ENCODE measurements around the gene ZNF462.

ZNF462 gene

DNA sequence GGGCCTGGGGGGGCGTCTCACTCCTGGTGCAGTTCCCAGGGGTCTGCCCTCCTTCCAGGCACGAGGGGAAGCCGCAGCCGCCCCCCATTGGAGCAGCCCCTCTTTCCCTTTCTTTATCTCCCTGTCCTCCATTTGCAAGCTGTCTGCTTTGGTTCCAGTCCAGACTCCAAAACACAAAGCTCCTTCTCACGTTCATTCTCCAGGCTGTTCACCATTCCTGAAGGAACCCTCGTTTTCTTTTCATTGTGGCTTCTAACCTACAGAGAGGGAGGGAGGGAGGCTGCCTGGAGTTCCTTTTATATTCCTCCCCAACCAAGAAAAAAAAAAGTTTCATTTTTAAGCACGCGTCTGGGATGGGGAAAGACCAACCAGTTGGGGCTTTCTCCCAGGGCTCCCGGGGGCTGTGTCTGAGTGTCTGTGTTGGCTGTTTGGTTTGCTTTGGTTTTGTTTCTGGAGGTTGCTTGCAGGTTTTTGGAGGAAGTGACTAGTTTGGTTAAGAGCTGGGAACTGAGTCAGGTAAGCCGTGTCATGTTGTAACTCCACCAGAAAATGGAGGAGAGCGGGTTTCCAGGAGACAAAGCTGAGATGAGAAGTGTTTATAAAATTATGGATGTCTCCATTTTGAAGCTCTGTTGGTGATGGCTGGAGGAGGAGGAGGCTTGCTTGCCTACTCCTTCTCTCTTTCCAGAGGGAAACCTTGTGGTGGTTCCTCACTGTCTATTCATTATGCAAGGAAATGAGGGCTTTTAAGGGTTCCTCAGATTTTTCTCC, 1.6 kb downstream of the ZNF462 start:
- DNase-seq (ENCODE audit: low read depth, low spot score) = peak; percentile 70

DNA sequence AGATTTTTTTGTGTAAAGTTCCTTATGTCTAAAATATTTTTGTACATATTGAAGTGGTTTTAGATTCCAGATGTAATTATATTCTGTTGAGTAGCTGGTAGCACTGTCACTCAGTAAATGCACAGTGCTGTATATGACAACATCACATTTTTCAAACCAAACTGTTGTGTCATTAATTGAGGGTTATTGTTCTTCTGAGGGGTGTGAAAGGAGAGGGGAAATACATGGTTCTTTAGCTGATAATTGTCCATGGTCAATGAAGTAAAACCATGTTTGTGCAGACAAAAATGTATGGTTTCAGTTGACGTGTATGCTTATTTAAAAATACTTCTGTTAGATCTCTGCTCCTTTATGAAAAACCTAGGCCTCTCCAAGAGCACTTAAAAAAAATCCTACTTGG, 3.3 kb downstream of the ZNF462 start:
- no peak for DNase-seq (ENCODE audit: low read depth, low spot score)

DNA sequence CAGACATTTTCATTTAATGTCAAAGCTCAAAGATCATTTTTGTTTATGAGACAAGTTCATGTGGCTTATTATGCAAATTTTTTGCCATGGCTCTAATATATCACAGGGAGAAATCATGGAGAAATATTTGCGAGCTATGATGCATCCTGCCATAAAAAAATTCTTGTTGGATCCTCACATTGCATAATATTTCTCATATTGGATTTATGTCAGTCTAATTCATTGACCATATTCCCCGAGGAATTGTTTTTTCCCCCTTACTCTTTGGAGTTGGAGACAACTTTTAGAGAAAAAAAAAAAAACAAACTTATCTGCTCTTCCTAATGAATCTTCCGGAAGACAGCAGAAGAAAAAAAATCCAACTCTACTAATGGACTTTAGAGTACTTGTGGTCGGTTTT, 4.3 kb downstream of the ZNF462 start:
- DNase-seq (ENCODE audit: low read depth, low spot score) = no peak

DNA sequence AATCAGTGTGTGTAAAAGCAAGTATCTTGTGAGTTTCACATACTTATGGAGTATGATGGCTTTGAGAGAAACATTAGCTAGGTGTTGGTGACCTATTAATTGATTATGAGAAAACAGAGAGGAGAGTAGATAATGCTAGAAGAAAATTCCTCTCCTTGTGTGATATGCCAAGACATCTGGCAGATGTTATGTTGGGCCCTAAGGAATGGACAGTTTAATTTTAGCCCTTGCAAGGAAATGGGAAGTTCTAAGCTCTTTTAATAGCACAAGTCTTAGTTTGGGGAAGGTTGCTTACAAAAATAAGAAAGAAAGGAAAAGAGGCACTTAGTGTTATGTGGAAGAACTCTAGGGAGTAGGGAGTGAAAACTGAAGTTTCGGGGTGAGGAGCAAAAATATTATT, 5.1 kb downstream of the ZNF462 start:
- no peak for DNase-seq (ENCODE audit: low read depth, low spot score)

DNA sequence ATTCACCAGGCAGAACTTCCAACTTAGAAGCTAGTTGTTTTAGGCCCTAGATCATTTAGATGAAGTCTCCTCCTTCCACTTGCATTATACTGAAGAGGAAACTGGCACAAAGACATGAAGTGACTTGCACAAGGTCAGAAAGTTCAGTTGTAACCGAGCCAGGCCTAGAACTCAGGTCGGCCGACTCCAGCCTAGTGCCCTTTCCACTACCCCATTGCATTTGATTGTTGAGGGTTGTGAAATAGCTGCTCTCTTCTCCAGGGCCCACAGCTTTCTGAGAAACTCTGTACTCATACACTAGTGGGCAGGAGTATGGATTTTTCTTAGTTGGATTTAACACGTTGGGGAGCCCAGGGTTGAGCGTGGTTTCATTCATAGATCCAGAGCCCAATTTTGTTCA, 5.6 kb downstream of the ZNF462 start:
- no peak for DNase-seq (ENCODE audit: low read depth, low spot score)

DNA sequence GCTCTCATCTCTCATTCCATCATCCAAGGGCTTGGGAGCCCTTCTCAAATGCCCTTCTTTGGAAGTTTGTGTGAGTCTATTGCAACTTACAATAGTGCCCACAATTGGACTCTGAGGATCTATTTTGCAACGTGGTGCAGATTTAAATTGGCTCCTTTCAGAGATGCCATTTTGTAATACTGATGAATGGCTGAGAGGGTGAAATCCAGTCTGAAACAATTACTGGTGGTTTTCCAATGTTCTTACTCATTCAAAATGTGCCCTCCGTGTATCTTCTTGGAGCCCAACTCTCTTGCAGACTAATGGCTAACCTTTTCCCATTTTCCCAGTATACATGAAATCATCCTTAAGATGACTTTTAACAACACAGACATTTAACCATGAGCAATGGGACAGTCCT, 6.1 kb downstream of the ZNF462 start:
- DNase-seq (ENCODE audit: low read depth, low spot score) = no peak

DNA sequence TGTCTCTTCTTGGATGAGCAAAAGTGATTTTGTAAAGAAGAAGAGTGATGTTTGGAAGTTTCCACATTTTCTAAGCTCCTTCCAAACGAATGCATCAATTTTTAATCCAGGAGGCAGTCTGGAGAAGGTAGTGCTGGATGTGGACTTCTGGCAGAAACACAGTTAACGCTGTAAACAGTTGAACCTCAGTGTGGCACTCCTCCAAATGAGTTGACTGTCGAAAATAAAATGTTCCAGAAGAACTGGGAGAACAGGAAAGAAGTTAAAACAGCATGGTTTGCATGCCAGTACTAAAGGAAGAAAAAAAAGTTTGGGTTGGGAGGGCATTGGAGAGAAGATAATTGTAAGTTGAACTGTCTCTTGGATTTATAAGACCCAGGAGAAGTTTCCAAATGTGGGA, 6.5 kb downstream of the ZNF462 start:
- DNase-seq (ENCODE audit: low read depth, low spot score) = no peak

DNA sequence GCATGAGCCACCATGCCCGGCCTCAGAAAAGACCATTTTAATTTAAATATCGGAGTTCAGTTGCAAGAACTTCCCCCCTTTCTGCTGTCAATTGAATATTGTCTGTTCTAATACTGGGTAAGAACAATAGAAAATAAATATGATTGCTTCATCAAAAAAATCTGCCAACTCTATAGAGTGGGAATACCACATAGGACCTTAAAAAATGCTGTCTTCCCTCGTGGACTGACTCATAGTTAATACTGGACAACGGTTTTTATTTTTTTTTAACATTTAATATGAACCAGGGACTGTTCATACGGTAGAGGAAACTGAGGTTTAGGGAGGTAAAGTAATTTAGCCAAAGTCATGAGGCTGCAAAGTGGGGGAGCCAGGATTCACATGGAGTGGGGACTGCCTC, 9.7 kb downstream of the ZNF462 start:
- no peak for DNase-seq (ENCODE audit: low read depth, low spot score)

DNA sequence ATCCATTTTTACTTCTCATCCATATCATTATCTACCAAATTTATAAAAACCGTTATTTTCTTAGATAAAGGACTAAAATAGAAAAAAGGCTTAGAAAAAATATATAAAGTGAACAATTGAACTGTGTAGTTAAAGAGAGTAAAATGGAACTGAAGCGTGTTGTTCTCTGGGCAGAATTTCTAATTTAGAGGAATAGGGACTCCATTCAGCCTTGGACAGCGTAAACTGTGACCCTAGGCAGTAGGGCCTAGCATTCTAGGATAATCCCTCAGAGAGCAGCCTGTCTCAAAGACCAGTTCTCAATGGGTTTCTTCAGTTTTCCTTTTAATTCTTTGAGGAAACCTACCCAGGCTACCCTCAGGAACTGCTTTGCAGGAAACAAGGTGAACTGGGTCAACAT, 11.1 kb downstream of the ZNF462 start:
- no peak for DNase-seq (ENCODE audit: low read depth, low spot score)

DNA sequence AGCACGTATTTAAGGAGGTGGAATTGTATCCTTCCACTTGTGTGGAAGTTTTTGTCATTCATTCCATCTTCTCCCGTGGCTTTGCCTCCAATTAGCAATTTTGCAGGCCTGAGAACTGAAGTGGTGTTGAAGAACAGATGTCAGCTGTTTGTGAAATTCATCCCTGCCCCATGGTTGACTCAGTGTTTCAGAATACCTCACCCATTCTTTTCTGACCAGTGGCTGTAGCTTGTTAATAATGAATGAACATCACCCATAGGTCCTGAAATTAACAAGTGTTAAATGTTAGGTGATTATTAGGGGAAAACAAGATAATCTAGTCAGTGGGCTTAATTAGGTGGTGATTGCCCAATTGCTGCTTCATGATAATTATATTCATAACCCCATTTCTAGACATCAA, 11.7 kb downstream of the ZNF462 start:
- no peak for DNase-seq (ENCODE audit: low read depth, low spot score)

DNA sequence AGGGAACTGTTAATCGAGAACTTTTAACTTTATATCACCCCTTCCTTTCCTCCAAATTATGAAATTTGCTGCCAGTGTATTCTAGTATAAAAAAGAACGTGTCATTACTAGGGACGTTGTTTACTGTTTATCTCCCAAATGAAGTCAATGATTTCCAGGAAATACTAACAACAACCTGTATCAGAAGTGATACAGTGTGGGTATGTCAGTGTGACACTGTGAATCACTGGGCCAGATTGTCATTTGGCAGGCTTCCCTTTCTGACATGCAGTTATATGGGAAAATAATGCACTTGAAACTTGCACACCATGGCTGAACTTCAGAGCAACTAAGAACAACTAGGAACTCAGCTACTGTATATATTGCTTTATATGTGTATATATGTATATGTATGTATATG, 12.6 kb downstream of the ZNF462 start:
- no peak for DNase-seq (ENCODE audit: low read depth, low spot score)

DNA sequence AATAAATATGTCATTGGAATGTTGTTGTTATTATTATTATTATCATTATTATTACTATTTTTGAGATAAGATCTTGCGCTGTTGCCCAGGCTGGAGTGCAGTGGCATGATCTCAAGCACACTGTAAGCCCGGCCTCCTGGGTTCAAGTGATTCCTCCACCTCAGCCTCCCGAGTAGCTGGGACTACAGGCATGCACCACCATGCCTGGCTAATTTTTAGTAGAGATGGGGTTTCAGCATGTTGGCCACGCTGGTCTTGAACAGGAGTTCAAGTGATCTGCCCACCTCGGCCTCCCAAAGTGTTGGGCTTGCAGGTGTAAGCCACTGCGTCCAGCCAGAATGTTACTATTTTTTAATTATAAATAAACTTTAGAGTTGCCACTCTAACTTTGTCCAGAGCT, 14.4 kb downstream of the ZNF462 start:
- no peak for DNase-seq (ENCODE audit: low read depth, low spot score)

DNA sequence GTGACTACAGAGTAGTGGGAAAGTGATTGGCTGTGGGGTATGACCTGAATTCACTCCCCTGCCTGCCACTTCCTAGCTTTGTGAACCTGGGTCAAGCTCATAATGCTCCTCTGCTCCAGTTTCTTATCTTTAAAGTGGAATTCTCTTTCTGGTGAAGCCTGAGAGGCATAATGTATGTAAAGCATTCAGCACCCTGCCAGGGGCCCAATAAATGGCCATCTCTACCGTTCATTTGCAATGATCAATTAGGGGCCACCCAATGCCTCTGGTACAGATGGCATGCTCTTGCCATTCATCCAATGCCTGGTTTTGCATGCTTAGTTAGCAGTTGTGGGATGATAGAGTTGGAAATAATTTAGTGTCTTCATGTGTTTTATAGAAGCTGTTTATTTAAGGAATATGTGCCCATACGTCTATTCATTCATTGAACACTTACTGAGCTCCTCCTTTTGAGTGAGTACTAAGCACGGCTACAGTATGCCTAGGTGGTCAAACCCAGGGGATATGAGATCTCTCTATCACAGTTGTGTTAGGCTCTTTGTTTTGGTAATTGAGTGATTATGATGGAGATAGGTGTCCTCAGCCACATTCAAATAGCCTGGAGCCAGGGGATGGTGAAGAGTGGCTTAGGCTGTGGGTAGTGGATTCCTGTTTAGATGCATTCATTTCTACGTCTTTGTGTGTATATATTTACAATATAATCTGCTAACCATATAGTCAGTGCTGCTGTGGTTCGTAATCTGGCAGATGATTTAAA, 15.3 kb downstream of the ZNF462 start:
- peak; percentile 70 for DNase-seq (ENCODE audit: low read depth, low spot score)

DNA sequence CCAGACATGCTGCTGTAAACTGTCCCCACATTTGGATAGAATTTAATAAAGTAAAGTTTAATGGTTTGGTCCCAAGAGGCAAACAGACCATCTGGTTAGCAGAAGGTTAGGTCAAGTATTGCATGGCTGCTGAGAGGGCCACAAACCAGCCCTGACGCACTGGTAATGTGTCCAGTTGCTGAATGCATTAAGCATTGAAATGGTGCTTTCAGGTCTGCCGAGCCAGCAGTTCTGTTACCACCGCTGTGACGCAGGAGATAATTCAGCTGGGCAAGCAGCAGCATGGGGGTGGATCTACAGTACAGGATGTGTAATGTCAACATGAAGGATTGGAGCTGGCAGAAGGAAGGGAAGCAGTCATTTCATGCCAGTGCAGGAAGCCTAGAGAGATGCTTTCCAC, 16.0 kb downstream of the ZNF462 start:
- peak; percentile 53 for DNase-seq (ENCODE audit: low read depth, low spot score)

DNA sequence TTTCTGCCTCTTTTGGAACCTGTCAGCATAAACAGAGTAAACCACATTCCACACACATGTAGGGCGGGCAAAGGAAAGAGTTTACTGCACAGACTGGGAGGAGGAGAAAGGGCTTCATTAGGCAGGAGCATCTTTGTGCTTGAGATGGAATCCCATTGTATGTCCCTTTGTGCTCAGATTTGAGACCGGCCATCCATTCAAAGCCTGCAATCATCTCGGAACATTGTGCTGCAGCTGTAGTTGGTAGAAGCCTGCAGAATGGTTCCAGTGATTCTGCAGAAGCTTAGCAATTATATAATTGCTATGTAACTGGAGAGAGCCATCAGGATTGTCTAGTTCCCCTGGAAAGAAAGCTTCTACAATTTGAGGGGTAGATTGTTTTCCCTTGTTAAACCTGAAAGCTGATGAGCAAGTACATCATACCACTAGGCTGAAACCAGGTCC, 16.5 kb downstream of the ZNF462 start:
- DNase-seq (ENCODE audit: low read depth, low spot score) = no peak

DNA sequence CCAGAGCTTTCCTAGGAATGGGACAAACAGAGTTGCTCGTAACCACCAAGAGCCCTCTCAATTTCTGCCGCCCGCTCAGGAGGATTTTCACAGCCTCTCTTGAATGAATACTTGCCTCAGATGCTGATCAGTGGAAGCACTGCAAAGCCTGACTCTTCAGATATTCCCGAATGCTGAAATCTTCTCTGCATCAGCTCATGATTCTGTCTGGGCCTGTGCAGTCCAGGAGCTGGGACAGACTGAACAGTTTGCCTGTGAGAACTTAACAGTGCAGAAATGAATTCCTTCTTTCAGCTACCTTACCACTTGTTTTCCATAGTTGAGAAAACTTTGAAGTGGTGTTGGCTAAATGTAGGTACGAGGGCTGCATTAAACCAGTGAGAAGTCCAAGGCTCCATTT, 17.1 kb downstream of the ZNF462 start:
- DNase-seq (ENCODE audit: low read depth, low spot score) = no peak

DNA sequence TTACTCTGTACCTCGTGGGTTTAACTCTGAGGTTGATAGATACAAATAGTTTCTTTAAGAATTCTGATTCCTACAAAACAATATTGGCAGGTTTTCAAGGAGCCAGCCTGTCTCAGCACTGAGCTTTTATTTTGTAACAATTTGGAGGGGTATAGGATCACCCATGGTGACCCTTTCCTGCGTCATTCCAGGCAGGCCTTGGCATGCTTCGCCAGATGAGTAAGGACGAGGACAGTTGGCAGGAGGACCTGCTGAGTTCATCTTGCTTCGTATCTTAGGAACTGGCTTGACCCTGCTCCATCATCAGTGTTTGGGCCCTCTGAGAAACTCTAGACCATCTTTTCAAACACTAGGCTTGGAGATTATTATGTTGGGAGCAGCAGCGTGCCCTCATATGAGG, 17.9 kb downstream of the ZNF462 start:
- DNase-seq (ENCODE audit: low read depth, low spot score) = no peak

DNA sequence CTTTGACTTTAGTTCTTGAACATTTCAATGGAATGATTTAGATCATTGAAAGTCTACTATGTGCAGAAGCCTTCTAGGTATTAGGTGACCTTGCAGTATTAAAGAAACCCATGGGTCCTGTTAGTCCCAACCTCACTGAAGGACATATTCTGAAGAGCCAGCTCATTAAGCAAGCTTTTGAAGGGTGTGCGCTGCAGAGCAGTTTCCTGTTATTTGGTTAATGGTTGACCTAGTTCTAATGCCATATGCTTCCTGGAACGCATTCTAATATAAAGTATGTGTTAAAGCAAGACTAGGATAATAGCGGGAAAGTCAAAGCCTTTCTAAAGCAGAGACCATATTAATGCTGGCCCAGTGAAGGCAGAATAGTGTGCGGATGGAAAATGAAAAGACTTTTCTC, 20.1 kb downstream of the ZNF462 start:
- DNase-seq (ENCODE audit: low read depth, low spot score) = no peak

DNA sequence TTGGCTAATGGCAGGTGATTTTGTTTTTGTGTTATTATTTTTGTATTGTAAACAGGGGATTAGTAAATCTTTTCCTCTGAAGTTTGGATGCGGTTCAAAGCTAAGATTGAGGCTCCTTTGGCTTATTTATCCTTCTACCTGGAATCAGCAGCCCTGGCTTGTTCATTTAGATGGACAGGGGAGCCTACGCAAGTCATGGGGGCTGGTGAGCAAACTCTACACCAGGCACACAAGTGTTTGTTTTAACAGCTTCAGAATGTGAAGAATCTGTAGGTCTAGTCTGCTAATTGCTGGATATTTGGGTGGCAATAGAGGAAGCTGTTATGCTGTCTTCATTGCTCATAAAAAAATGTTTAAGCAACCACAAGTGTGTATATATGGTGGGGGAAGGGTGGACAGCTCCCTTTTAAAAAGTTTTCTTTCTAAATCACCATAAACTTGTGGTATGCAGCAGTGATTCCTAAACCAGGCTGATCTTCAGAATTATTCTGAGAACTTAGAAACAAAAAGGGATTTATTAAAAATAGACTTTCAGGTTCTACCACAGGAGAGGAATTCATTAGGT, 20.7 kb downstream of the ZNF462 start:
- DNase-seq (ENCODE audit: low read depth, low spot score) = no peak

DNA sequence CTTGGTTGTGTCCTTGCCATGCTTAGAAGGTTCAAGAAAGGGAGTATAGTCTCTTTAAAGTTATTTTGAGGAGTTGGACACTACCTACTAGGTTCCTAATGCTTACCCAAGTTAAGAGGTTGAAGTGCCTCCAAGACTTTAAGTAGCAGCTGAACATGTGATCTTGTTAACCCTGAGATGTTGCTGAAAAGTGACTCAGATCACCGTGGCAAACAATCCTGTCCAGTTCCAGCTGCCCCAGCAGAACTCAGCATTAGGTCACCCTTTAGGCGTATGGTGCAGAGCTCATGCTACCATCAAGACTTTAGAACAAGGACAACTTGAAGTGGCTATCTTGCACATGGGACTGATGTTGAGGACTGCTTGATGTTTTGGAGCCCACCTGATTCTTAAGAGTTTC, 22.5 kb downstream of the ZNF462 start:
- DNase-seq (ENCODE audit: low read depth, low spot score) = no peak

DNA sequence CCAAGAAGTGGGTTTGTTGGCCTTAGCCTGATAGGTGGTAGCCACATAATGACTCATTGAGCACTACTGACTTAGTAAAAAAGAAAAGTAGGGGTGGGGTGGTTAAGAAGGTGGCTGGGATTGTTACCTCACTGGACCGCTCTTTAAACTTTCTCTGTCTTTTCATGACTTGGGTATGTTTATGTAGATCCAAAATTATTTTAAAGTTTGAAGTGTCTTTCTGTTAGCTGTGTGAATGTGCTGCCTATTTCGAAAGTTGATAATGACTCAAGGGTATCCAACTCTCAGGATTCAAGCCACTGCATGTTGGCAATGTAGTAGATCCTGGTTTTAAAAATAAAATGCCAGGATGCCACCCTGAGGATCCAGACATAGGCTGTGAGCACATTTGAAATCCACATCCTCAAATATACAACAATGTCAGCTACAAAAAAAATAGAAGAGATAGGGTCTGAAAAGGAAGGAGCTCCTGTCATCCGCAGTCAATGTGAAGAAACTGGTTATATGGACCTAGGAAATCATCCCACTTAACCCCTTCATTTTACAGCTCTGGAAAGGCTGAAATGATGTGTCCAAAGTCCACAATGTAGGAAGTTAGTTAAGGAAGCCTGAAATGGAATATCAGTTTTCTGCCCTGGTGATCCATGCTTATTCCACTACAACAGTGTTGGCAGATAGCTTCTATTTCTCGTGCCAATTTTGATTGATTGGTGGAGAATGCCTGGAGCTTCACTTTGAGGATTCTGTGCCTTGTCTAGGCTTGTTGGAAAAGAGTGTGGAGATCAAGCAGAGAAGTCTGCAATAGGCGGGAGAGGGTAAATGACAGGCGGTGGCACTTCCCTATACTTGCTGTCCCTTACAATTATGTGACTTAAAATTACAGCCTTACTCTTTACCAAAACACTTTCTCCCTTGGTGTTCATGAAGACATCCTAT, 23.4 kb downstream of the ZNF462 start:
- no peak for DNase-seq (ENCODE audit: low read depth, low spot score)

DNA sequence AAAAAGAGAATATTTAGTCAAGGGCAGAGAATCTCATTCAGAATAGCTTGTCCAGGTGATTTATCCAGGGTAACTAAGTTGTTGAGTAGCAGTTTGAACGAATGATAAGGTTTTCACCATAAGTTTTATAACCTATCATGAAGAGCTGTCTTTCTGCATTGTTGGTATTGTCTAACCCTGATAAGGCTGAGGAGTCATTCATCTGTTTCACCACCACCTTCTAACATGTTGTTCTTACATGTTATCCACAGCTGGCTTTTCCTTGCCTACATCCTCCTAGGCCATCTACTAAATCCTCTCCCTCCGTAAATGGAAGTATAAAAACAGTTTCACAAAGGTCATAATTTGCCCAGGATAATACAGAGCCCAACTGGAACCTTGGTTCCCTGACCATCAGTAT, 24.1 kb downstream of the ZNF462 start:
- DNase-seq (ENCODE audit: low read depth, low spot score) = no peak

Data from ELF-1 (cell line).